ENCODE measurements around the gene APBB2.
"Not testable (repeated sequence)": the region's sequence is repeated elsewhere in the genome, so short reads cannot be mapped to it uniquely, and the experiment has no call there.

The APBB2 gene

GRCh38 chr4:41060352-41061334 is 153.7 kb downstream of the APBB2 start:
- Histone ChIP-seq H3K4me1 (ENCODE audit: control insufficient read depth, insufficient read depth, low read length) (no peaks in the 10 kb centered on the region), H3K9me3 (ENCODE audit: control insufficient read depth, insufficient read depth, low read depth, low read length) (peaks cover 17% of the 10 kb centered on the region), H3K27ac (ENCODE audit: low read depth, low read length) (no peak overlapping the region), H3K27me3 (ENCODE audit: control insufficient read depth, insufficient read depth, low read length) (no peaks in the 10 kb centered on the region), H3K4me3 (ENCODE audit: low read depth, low read length) (no peak overlapping the region), H3K36me3 (ENCODE audit: control insufficient read depth, insufficient read depth, low read length) (no peaks in the 10 kb centered on the region), H3K9ac (ENCODE audit: low read length) (no peak overlapping the region)

GRCh38 chr4:41059411-41059810 is 154.9 kb downstream of the APBB2 start:
- not testable (repeated sequence) for H3K4me3 ChIP-seq (ENCODE audit: low read depth, low read length); H3K9ac ChIP-seq (ENCODE audit: low read length); H3K36me3 ChIP-seq (ENCODE audit: control insufficient read depth, insufficient read depth, low read length); H3K4me1 ChIP-seq (ENCODE audit: control insufficient read depth, insufficient read depth, low read length); H3K27ac ChIP-seq (ENCODE audit: low read depth, low read length); H3K27me3 ChIP-seq (ENCODE audit: control insufficient read depth, insufficient read depth, low read length)
- H3K9me3 ChIP-seq (ENCODE audit: control insufficient read depth, insufficient read depth, low read depth, low read length) = peaks cover 17% of the 10 kb centered on the region

- Histone ChIP-seq H3K36me3 (ENCODE audit: control insufficient read depth, insufficient read depth, low read length) (no peaks in the 10 kb centered on the region), H3K27ac (ENCODE audit: low read depth, low read length) (no peak overlapping the region)
Measured at GRCh38 chr4:41058426-41058825, 155.9 kb downstream of the APBB2 start.

GRCh38 chr4:41057467-41057866 is 156.9 kb downstream of the APBB2 start:
- Histone ChIP-seq H3K9me3 (ENCODE audit: control insufficient read depth, insufficient read depth, low read depth, low read length) (peaks cover 17% of the 10 kb centered on the region), H3K9ac (ENCODE audit: low read length) (no peak overlapping the region), H3K27ac (ENCODE audit: low read depth, low read length) (no peak overlapping the region), H3K27me3 (ENCODE audit: control insufficient read depth, insufficient read depth, low read length) (no peaks in the 10 kb centered on the region), H3K36me3 (ENCODE audit: control insufficient read depth, insufficient read depth, low read length) (no peaks in the 10 kb centered on the region), H3K4me3 (ENCODE audit: low read depth, low read length) (no peak overlapping the region), H3K4me1 (ENCODE audit: control insufficient read depth, insufficient read depth, low read length) (no peaks in the 10 kb centered on the region)

More at GRCh38 chr4:41058426-41058825, 155.9 kb downstream of the APBB2 start:
- no peaks in the 10 kb centered on the region for H3K27me3 ChIP-seq (ENCODE audit: control insufficient read depth, insufficient read depth, low read length)
- no peaks in the 10 kb centered on the region for H3K4me1 ChIP-seq (ENCODE audit: control insufficient read depth, insufficient read depth, low read length)
- no peak overlapping the region for H3K9ac ChIP-seq (ENCODE audit: low read length)
- no peak overlapping the region for H3K4me3 ChIP-seq (ENCODE audit: low read depth, low read length)
- H3K9me3 ChIP-seq (ENCODE audit: control insufficient read depth, insufficient read depth, low read depth, low read length) = peaks cover 17% of the 10 kb centered on the region

- no peaks in the 10 kb centered on the region for H3K36me3 ChIP-seq (ENCODE audit: control insufficient read depth, insufficient read depth, low read length)
- H3K4me1 ChIP-seq (ENCODE audit: control insufficient read depth, insufficient read depth, low read length) = no peaks in the 10 kb centered on the region
- H3K9ac ChIP-seq (ENCODE audit: low read length) = no peak overlapping the region
- no peaks in the 10 kb centered on the region for H3K27me3 ChIP-seq (ENCODE audit: control insufficient read depth, insufficient read depth, low read length)
- no peak overlapping the region for H3K27ac ChIP-seq (ENCODE audit: low read depth, low read length)
- H3K4me3 ChIP-seq (ENCODE audit: low read depth, low read length) = no peak overlapping the region
- peaks cover 2% of the 10 kb centered on the region; the same call in 1 of the 2 replicates for H3K9me3 ChIP-seq (ENCODE audit: control insufficient read depth, insufficient read depth, low read depth, low read length)
Measured at GRCh38 chr4:41052287-41052686, 162.1 kb downstream of the APBB2 start.

GRCh38 chr4:41050880-41051775 is 163.2 kb downstream of the APBB2 start:
- Histone ChIP-seq H3K4me1 (ENCODE audit: control insufficient read depth, insufficient read depth, low read length) (no peaks in the 10 kb centered on the region), H3K27ac (ENCODE audit: low read depth, low read length) (no peak overlapping the region), H3K36me3 (ENCODE audit: control insufficient read depth, insufficient read depth, low read length) (no peaks in the 10 kb centered on the region), H3K9ac (ENCODE audit: low read length) (no peak overlapping the region), H3K9me3 (ENCODE audit: control insufficient read depth, insufficient read depth, low read depth, low read length) (peaks cover 4% of the 10 kb centered on the region; the same call in 1 of the 2 replicates), H3K27me3 (ENCODE audit: control insufficient read depth, insufficient read depth, low read length) (no peaks in the 10 kb centered on the region), H3K4me3 (ENCODE audit: low read depth, low read length) (no peak overlapping the region)

GRCh38 chr4:41050116-41050515 is 164.2 kb downstream of the APBB2 start:
- no peaks in the 10 kb centered on the region for H3K4me1 ChIP-seq (ENCODE audit: control insufficient read depth, insufficient read depth, low read length)
- no peak overlapping the region for H3K4me3 ChIP-seq (ENCODE audit: low read depth, low read length)
- no peaks in the 10 kb centered on the region for H3K27me3 ChIP-seq (ENCODE audit: control insufficient read depth, insufficient read depth, low read length)
- peaks cover 7% of the 10 kb centered on the region; the same call in 1 of the 2 replicates for H3K9me3 ChIP-seq (ENCODE audit: control insufficient read depth, insufficient read depth, low read depth, low read length)
- H3K9ac ChIP-seq (ENCODE audit: low read length) = no peak overlapping the region
- no peaks in the 10 kb centered on the region for H3K36me3 ChIP-seq (ENCODE audit: control insufficient read depth, insufficient read depth, low read length)
- no peak overlapping the region for H3K27ac ChIP-seq (ENCODE audit: low read depth, low read length)

- not testable (repeated sequence) for H3K27ac ChIP-seq (ENCODE audit: low read depth, low read length); H3K9ac ChIP-seq (ENCODE audit: low read length); H3K9me3 ChIP-seq (ENCODE audit: control insufficient read depth, insufficient read depth, low read depth, low read length); H3K4me3 ChIP-seq (ENCODE audit: low read depth, low read length); H3K4me1 ChIP-seq (ENCODE audit: control insufficient read depth, insufficient read depth, low read length); H3K27me3 ChIP-seq (ENCODE audit: control insufficient read depth, insufficient read depth, low read length); H3K36me3 ChIP-seq (ENCODE audit: control insufficient read depth, insufficient read depth, low read length)
Measured at GRCh38 chr4:41049176-41049575, 165.2 kb downstream of the APBB2 start.

GRCh38 chr4:41044791-41045190 is 169.6 kb downstream of the APBB2 start:
- H3K36me3 ChIP-seq (ENCODE audit: control insufficient read depth, insufficient read depth, low read length) = no peaks in the 10 kb centered on the region

GRCh38 chr4:41044165-41044564 is 170.2 kb downstream of the APBB2 start:
- Histone ChIP-seq H3K36me3 (ENCODE audit: control insufficient read depth, insufficient read depth, low read length) (no peaks in the 10 kb centered on the region), H3K9ac (ENCODE audit: low read length) (no peak overlapping the region), H3K4me3 (ENCODE audit: low read depth, low read length) (no peak overlapping the region), H3K4me1 (ENCODE audit: control insufficient read depth, insufficient read depth, low read length) (no peaks in the 10 kb centered on the region), H3K27me3 (ENCODE audit: control insufficient read depth, insufficient read depth, low read length) (no peaks in the 10 kb centered on the region), H3K27ac (ENCODE audit: low read depth, low read length) (no peak overlapping the region), H3K9me3 (ENCODE audit: control insufficient read depth, insufficient read depth, low read depth, low read length) (peaks cover 12% of the 10 kb centered on the region; the same call in 1 of the 2 replicates)

More at GRCh38 chr4:41044791-41045190, 169.6 kb downstream of the APBB2 start:
- Histone ChIP-seq H3K27me3 (ENCODE audit: control insufficient read depth, insufficient read depth, low read length) (no peaks in the 10 kb centered on the region), H3K27ac (ENCODE audit: low read depth, low read length) (no peak overlapping the region), H3K4me3 (ENCODE audit: low read depth, low read length) (no peak overlapping the region), H3K9ac (ENCODE audit: low read length) (no peak overlapping the region), H3K9me3 (ENCODE audit: control insufficient read depth, insufficient read depth, low read depth, low read length) (peaks cover 12% of the 10 kb centered on the region; the same call in 1 of the 2 replicates), H3K4me1 (ENCODE audit: control insufficient read depth, insufficient read depth, low read length) (no peaks in the 10 kb centered on the region)
